ENCODE results near the gene TRUB2.

Gene TRUB2

GRCh38 chr9:128344931-128345605, 22.8 kb upstream of the TRUB2 start:
- no peak overlapping the region for H3K23ac ChIP-seq (ENCODE audit: low read depth, low read length, poor library complexity)
- H3K27me3 ChIP-seq (ENCODE audit: control insufficient read depth in 3 of 3, insufficient read depth in 3 of 3, low read depth in 1 of 3, low read length in 3 of 3): peaks cover 0 to 7% (median 2%) of the 10 kb centered on the region in 3 experiments
- H3K9ac ChIP-seq (ENCODE audit: low read depth, low read length, poor library complexity): peak overlapping the region; percentile 5
- peaks cover 15 to 79% of the 10 kb centered on the region in 2 donors for H3K36me3 ChIP-seq (replicated peaks in 1 of 2; ENCODE audit: control insufficient read depth in 2 of 2, insufficient read depth in 2 of 2, low read length in 2 of 2)
- no peak overlapping the region for H3K4me3 ChIP-seq (ENCODE audit: low read length in 2 of 2)
- no peaks in the 10 kb centered on the region for H3K79me1 ChIP-seq (ENCODE audit: low read depth, low read length)
- H2BK5ac ChIP-seq (ENCODE audit: low read length): no peak overlapping the region
- no peak overlapping the region for H3K27ac ChIP-seq (replicated peaks; ENCODE audit: low read length)
- H3K9me3 ChIP-seq (replicated peaks in 1 of 2; ENCODE audit: control insufficient read depth in 2 of 2, insufficient read depth in 1 of 2, low read depth in 1 of 2, low read length in 2 of 2): no peaks in the 10 kb centered on the region
- H3K4me2 ChIP-seq (ENCODE audit: insufficient read depth, low read length, poor library complexity, severe bottlenecking): no peak overlapping the region
- no peak overlapping the region for H3K14ac ChIP-seq (ENCODE audit: low read length)
- H4K8ac ChIP-seq (ENCODE audit: low read depth, low read length): no peak overlapping the region
- H2AK5ac ChIP-seq (ENCODE audit: low read depth, low read length): no peak overlapping the region
- no peak overlapping the region for H4K91ac ChIP-seq (ENCODE audit: low read depth, low read length, poor library complexity)
- no peak overlapping the region for H2BK12ac ChIP-seq (ENCODE audit: low read length)
- no peak overlapping the region for H3K4ac ChIP-seq (ENCODE audit: low read length)
- H3K4me1 ChIP-seq (ENCODE audit: control insufficient read depth in 2 of 2, insufficient read depth in 1 of 2, low read depth in 1 of 2, low read length in 2 of 2): peaks cover 4 to 9% of the 10 kb centered on the region in 2 donors
- H2BK15ac ChIP-seq (ENCODE audit: low read length): no peak overlapping the region
- DNase-seq (ENCODE audit: low spot score): no peak
- WGBS, 2 donors (ENCODE audit: extremely low coverage in 2 of 2, insufficient read length in 2 of 2, insufficient replicate concordance in 1 of 2): no CpG with 5 or more reads among the region's 28 CpGs
- no peak overlapping the region for H2AFZ ChIP-seq (ENCODE audit: low read length)
- H3K18ac ChIP-seq (ENCODE audit: low read length): no peak overlapping the region
- no peak overlapping the region for H2BK120ac ChIP-seq (ENCODE audit: low read depth, low read length)

GRCh38 chr9:128343855-128344254, 21.6 kb upstream of the TRUB2 start:
- no peaks in the 10 kb centered on the region for H3K9me3 ChIP-seq (replicated peaks in 1 of 2; ENCODE audit: control insufficient read depth in 2 of 2, insufficient read depth in 1 of 2, low read depth in 1 of 2, low read length in 2 of 2)
- H3K23ac ChIP-seq (ENCODE audit: low read depth, low read length, poor library complexity): no peak overlapping the region
- H4K8ac ChIP-seq (ENCODE audit: low read depth, low read length): no peak overlapping the region
- H3K4me1 ChIP-seq (ENCODE audit: control insufficient read depth in 2 of 2, insufficient read depth in 1 of 2, low read depth in 1 of 2, low read length in 2 of 2): peaks cover 4 to 9% of the 10 kb centered on the region in 2 donors
- no peak overlapping the region for H3K4me2 ChIP-seq (ENCODE audit: insufficient read depth, low read length, poor library complexity, severe bottlenecking)
- H2BK12ac ChIP-seq (ENCODE audit: low read length): no peak overlapping the region
- H3K4me3 ChIP-seq (ENCODE audit: low read length in 2 of 2): no peak overlapping the region
- H3K27me3 ChIP-seq (ENCODE audit: control insufficient read depth in 3 of 3, insufficient read depth in 3 of 3, low read depth in 1 of 3, low read length in 3 of 3): peaks cover 0 to 7% (median 2%) of the 10 kb centered on the region in 3 experiments
- H3K79me1 ChIP-seq (ENCODE audit: low read depth, low read length): no peaks in the 10 kb centered on the region
- no peak overlapping the region for H3K18ac ChIP-seq (ENCODE audit: low read length)
- no peak overlapping the region for H3K9ac ChIP-seq (ENCODE audit: low read depth, low read length, poor library complexity)
- H2AFZ ChIP-seq (ENCODE audit: low read length): no peak overlapping the region
- H2BK120ac ChIP-seq (ENCODE audit: low read depth, low read length): no peak overlapping the region
- no peak overlapping the region for H2BK5ac ChIP-seq (ENCODE audit: low read length)
- no peak overlapping the region for H3K4ac ChIP-seq (ENCODE audit: low read length)
- H4K91ac ChIP-seq (ENCODE audit: low read depth, low read length, poor library complexity): no peak overlapping the region
- H3K27ac ChIP-seq (replicated peaks; ENCODE audit: low read length): no peak overlapping the region
- WGBS, 2 donors (ENCODE audit: extremely low coverage in 2 of 2, insufficient read length in 2 of 2, insufficient replicate concordance in 1 of 2): no CpG with 5 or more reads among the region's 4 CpGs
- no peak for DNase-seq (ENCODE audit: low spot score)
- no peak overlapping the region for H2AK5ac ChIP-seq (ENCODE audit: low read depth, low read length)
- no peak overlapping the region for H3K14ac ChIP-seq (ENCODE audit: low read length)
- no peak overlapping the region for H2BK15ac ChIP-seq (ENCODE audit: low read length)
- peaks cover 14 to 66% of the 10 kb centered on the region in 2 donors for H3K36me3 ChIP-seq (replicated peaks in 1 of 2; ENCODE audit: control insufficient read depth in 2 of 2, insufficient read depth in 2 of 2, low read length in 2 of 2)

- Histone ChIP-seq H2AK5ac (ENCODE audit: low read depth, low read length) (peak overlapping the region; percentile 42), H3K18ac (ENCODE audit: low read length) (no peak overlapping the region), H3K36me3 (replicated peaks in 1 of 2; ENCODE audit: control insufficient read depth in 2 of 2, insufficient read depth in 2 of 2, low read length in 2 of 2) (peaks cover 12 to 59% of the 10 kb centered on the region in 2 donors), H2BK120ac (ENCODE audit: low read depth, low read length) (no peak overlapping the region), H3K9ac (ENCODE audit: low read depth, low read length, poor library complexity) (no peak overlapping the region), H3K4ac (ENCODE audit: low read length) (no peak overlapping the region), H3K4me1 (ENCODE audit: control insufficient read depth in 2 of 2, insufficient read depth in 1 of 2, low read depth in 1 of 2, low read length in 2 of 2) (peaks cover 4 to 9% of the 10 kb centered on the region in 2 donors), H3K27me3 (ENCODE audit: control insufficient read depth in 3 of 3, insufficient read depth in 3 of 3, low read depth in 1 of 3, low read length in 3 of 3) (peaks cover 0 to 7% (median 2%) of the 10 kb centered on the region in 3 experiments), H2BK12ac (ENCODE audit: low read length) (no peak overlapping the region), H3K14ac (ENCODE audit: low read length) (no peak overlapping the region), H3K4me2 (ENCODE audit: insufficient read depth, low read length, poor library complexity, severe bottlenecking) (no peak overlapping the region), H2BK15ac (ENCODE audit: low read length) (no peak overlapping the region), H3K4me3 (ENCODE audit: low read length in 2 of 2) (no peak overlapping the region), H4K8ac (ENCODE audit: low read depth, low read length) (no peak overlapping the region), H3K27ac (replicated peaks; ENCODE audit: low read length) (no peak overlapping the region), H2AFZ (ENCODE audit: low read length) (no peak overlapping the region), H4K91ac (ENCODE audit: low read depth, low read length, poor library complexity) (no peak overlapping the region), H3K23ac (ENCODE audit: low read depth, low read length, poor library complexity) (no peak overlapping the region), H3K79me1 (ENCODE audit: low read depth, low read length) (no peaks in the 10 kb centered on the region), H2BK5ac (ENCODE audit: low read length) (no peak overlapping the region), H3K9me3 (replicated peaks in 1 of 2; ENCODE audit: control insufficient read depth in 2 of 2, insufficient read depth in 1 of 2, low read depth in 1 of 2, low read length in 2 of 2) (no peaks in the 10 kb centered on the region)
- WGBS, 2 donors (ENCODE audit: extremely low coverage in 2 of 2, insufficient read length in 2 of 2, insufficient replicate concordance in 1 of 2): no CpG with 5 or more reads among the region's 8 CpGs
- DNase-seq (ENCODE audit: low spot score): no peak
Measured at GRCh38 chr9:128342971-128343680, 20.9 kb upstream of the TRUB2 start.

- Histone ChIP-seq H3K4me2 (ENCODE audit: insufficient read depth, low read length, poor library complexity, severe bottlenecking) (peak overlapping the region; percentile 97), H3K27me3 (ENCODE audit: control insufficient read depth in 3 of 3, insufficient read depth in 3 of 3, low read depth in 1 of 3, low read length in 3 of 3) (peaks cover 0 to 7% (median 2%) of the 10 kb centered on the region in 3 experiments), H4K91ac (ENCODE audit: low read depth, low read length, poor library complexity) (no peak overlapping the region), H2AK5ac (ENCODE audit: low read depth, low read length) (peak overlapping the region; percentile 15), H2BK12ac (ENCODE audit: low read length) (no peak overlapping the region), H3K23ac (ENCODE audit: low read depth, low read length, poor library complexity) (peak overlapping the region; percentile 52), H2AFZ (ENCODE audit: low read length) (peak overlapping the region; percentile 97), H3K36me3 (replicated peaks in 1 of 2; ENCODE audit: control insufficient read depth in 2 of 2, insufficient read depth in 2 of 2, low read length in 2 of 2) (peaks cover 12 to 42% of the 10 kb centered on the region in 2 donors), H2BK120ac (ENCODE audit: low read depth, low read length) (no peak overlapping the region), H3K4me1 (ENCODE audit: control insufficient read depth in 2 of 2, insufficient read depth in 1 of 2, low read depth in 1 of 2, low read length in 2 of 2) (peaks cover 4 to 9% of the 10 kb centered on the region in 2 donors), H3K18ac (ENCODE audit: low read length) (no peak overlapping the region), H3K27ac (replicated peaks; ENCODE audit: low read length) (no peak overlapping the region), H4K8ac (ENCODE audit: low read depth, low read length) (no peak overlapping the region), H3K9me3 (replicated peaks in 1 of 2; ENCODE audit: control insufficient read depth in 2 of 2, insufficient read depth in 1 of 2, low read depth in 1 of 2, low read length in 2 of 2) (no peaks in the 10 kb centered on the region), H2BK5ac (ENCODE audit: low read length) (no peak overlapping the region), H3K14ac (ENCODE audit: low read length) (no peak overlapping the region), H3K9ac (ENCODE audit: low read depth, low read length, poor library complexity) (no peak overlapping the region), H3K4ac (ENCODE audit: low read length) (no peak overlapping the region), H3K79me1 (ENCODE audit: low read depth, low read length) (no peaks in the 10 kb centered on the region), H2BK15ac (ENCODE audit: low read length) (no peak overlapping the region), H3K4me3 (ENCODE audit: low read length in 2 of 2) (peak overlapping the region; percentile 67 to 85)
- no peak for DNase-seq (ENCODE audit: low spot score)
- no CpG with 5 or more reads among the region's 13 CpGs for WGBS, 2 donors (ENCODE audit: extremely low coverage in 2 of 2, insufficient read length in 2 of 2, insufficient replicate concordance in 1 of 2)
Measured at GRCh38 chr9:128341435-128341849, 19.2 kb upstream of the TRUB2 start.
